Mesothelial cell of epicardium (in vitro differentiated cells): ENCODE results near the gene TBC1D4. TPM values are rescaled to one million over a fixed set of nuclear protein-coding genes. Genes with fewer than 3 reads are reported as not detected.

ENCODE experiments used
- DNase-seq, 2 experiments: peaks; one replicate each; pipeline ENCODE4 v3.0.0; 2021; ENCODE audit warnings: low spot score in 2 of 2; ENCODE audit not compliant: unreplicated experiment in 2 of 2
- H3K27ac Mint-ChIP-seq: 2 replicates; pipeline ENCODE4 v1.8.0; 2021; ENCODE audit warnings: mixed read lengths
- H3K27me3 Mint-ChIP-seq: 2 replicates; pipeline ENCODE4 v1.8.0; 2021; ENCODE audit warnings: low read depth, mixed read lengths
- H3K36me3 Mint-ChIP-seq: 2 replicates; pipeline ENCODE4 v1.8.0; 2021; ENCODE audit warnings: mixed read lengths
- H3K4me1 Mint-ChIP-seq: 2 replicates; pipeline ENCODE4 v1.8.0; 2021; ENCODE audit warnings: mixed read lengths
- H3K4me3 Mint-ChIP-seq: 2 replicates; pipeline ENCODE4 v1.8.0; 2021; ENCODE audit warnings: mild to moderate bottlenecking, moderate library complexity, mixed read lengths
- H3K9me3 Mint-ChIP-seq: 2 replicates; pipeline ENCODE4 v1.8.0; 2021; ENCODE audit warnings: mixed read lengths
- CTCF ChIP-seq: fragments of 200-600 bp; sonication (generic); IDR thresholded peaks from one replicate; pipeline ENCODE4 v1.5.0; 2021; ENCODE audit warnings: antibody characterized with exemption; ENCODE audit not compliant: unreplicated experiment
- total RNA-seq: library from RNA; stranded (reverse); gene quantifications from 3 replicates; pipeline ENCODE4 v1.2.1, GENCODE V29; 2021

Gene TBC1D4
- total RNA-seq, 1 donor from 2014 or later = 20.5 TPM

GRCh38 chr13:75407998-75408397, 74.0 kb downstream of the TBC1D4 start:
- TF ChIP-seq CTCF = no peak
- no peak for DNase-seq
- no peak overlapping the region for H3K4me3 Mint-ChIP-seq
- H3K27me3 Mint-ChIP-seq = no peaks in the 10 kb centered on the region
- peaks cover 6% of the 10 kb centered on the region for H3K9me3 Mint-ChIP-seq
- peaks cover 2% of the 10 kb centered on the region for H3K36me3 Mint-ChIP-seq
- no peak overlapping the region for H3K27ac Mint-ChIP-seq
- H3K4me1 Mint-ChIP-seq = peaks cover 14% of the 10 kb centered on the region

GRCh38 chr13:75407473-75407872, 74.5 kb downstream of the TBC1D4 start:
- Mint-ChIP-seq H3K4me3 (no peak overlapping the region), H3K36me3 (peaks cover 2% of the 10 kb centered on the region), H3K9me3 (peaks cover 3% of the 10 kb centered on the region), H3K27me3 (no peaks in the 10 kb centered on the region), H3K4me1 (peaks cover 18% of the 10 kb centered on the region), H3K27ac (no peak overlapping the region)
- no peak for TF ChIP-seq CTCF
- no peak for DNase-seq

- H3K36me3 Mint-ChIP-seq = peaks cover 2% of the 10 kb centered on the region
- H3K4me1 Mint-ChIP-seq = peaks cover 23% of the 10 kb centered on the region
- DNase-seq = no peak
- peaks cover 3% of the 10 kb centered on the region for H3K9me3 Mint-ChIP-seq
- no peak overlapping the region for H3K27ac Mint-ChIP-seq
- no peak overlapping the region for H3K4me3 Mint-ChIP-seq
- TF ChIP-seq CTCF = no peak
- H3K27me3 Mint-ChIP-seq = no peaks in the 10 kb centered on the region
Measured at GRCh38 chr13:75405976-75406703, 75.8 kb downstream of the TBC1D4 start.

GRCh38 chr13:75404726-75405125, 77.2 kb downstream of the TBC1D4 start:
- Mint-ChIP-seq H3K36me3 (peaks cover 3% of the 10 kb centered on the region), H3K27ac (no peak overlapping the region), H3K4me3 (no peak overlapping the region), H3K27me3 (no peaks in the 10 kb centered on the region), H3K4me1 (peaks cover 25% of the 10 kb centered on the region), H3K9me3 (peaks cover 4% of the 10 kb centered on the region)
- TF ChIP-seq CTCF = no peak
- no peak for DNase-seq

GRCh38 chr13:75402787-75403186, 79.2 kb downstream of the TBC1D4 start:
- Mint-ChIP-seq H3K4me3 (no peak overlapping the region), H3K27ac (no peak overlapping the region), H3K4me1 (peaks cover 25% of the 10 kb centered on the region), H3K27me3 (no peaks in the 10 kb centered on the region), H3K9me3 (peaks cover 16% of the 10 kb centered on the region), H3K36me3 (peaks cover 16% of the 10 kb centered on the region)
- DNase-seq = no peak
- no peak for TF ChIP-seq CTCF
